Peyer's patch (tissue), 4 donors: ENCODE data around the gene KRT4.

ENCODE experiments used
- CTCF ChIP-seq, 6 experiments: fragments of 450-650 bp in 4 of 6; fragments of 200-600 bp in 2 of 6; sonication (generic) in 1 of 6; IDR thresholded peaks; one replicate each; pipeline ENCODE4 v1.5.1; 2017 to 2019; ENCODE audit warnings: antibody characterized with exemption in 6 of 6, mild to moderate bottlenecking in 3 of 6, moderate library complexity in 1 of 6
- POLR2A ChIP-seq, 2 donors: fragments of 450-650 bp; IDR thresholded peaks; one replicate each; pipeline ENCODE4 v1.5.1; 2017; ENCODE audit warnings: antibody characterized with exemption in 2 of 2, mild to moderate bottlenecking in 2 of 2, moderate library complexity in 2 of 2

DNA sequence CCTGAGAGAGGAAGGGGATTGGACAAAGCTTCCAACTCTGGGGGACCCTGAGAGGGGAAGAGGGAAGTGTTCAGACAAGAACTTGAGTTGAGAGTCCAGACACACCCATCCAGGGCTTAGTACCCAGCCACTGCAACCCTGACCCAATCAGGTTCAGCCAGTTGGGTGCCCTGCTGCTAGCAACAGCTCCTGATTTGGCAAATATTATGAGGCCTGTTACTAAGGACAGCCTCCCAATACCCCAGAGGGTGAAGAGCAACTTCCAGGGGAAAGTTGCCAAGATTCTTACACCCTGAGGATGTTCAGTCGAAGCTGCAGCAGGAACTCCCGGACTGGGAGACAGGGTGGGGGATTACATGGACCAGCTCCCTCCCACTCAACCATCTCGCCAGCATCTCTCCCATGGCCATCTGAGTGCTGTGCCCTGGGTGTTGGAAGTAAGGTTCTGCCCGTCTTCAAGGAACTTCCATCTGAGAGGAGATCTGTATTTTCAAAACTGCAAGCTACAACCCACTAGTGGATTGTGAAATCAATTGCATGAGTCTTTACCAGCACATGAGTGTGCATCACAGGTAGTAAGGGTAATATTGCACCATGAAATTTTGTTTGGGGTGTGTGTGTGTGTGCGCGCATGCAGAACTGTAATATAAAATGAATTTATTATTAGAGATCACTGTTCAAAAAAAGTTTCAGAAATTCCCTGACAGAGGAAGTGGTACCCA is 46.3 kb upstream of the KRT4 start:
- TF ChIP-seq POLR2A (IDR thresholded peaks at IDR 0.05) (no peak), CTCF (IDR thresholded peaks at IDR 0.05) (no peak)
